Frontal cortex (tissue), 4 donors: ENCODE data around the gene TBC1D22A. TPM values are rescaled to one million over a fixed set of nuclear protein-coding genes. Genes with fewer than 3 reads are reported as not detected.

ENCODE experiments used
- DNase-seq, 2 donors: peaks; one replicate each; pipeline ENCODE4 v3.0.0; 2012; ENCODE audit warnings: low spot score in 2 of 2
- FAIRE-seq: peaks from 2 replicates; lab custom pipeline; 2012; peaks lifted over from hg19 to GRCh38; lab: Jason Lieb, UNC
- total RNA-seq: library from RNA; depleted of rRNA; stranded (reverse); fragments of >200 nt; gene quantifications from one replicate; pipeline ENCODE4 v1.2.3, GENCODE V29; 2014
- donor health status: control.
- donor health status: control.
- donor health status: control.

TBC1D22A gene
- total RNA-seq, 1 donor from 2014 or later, result 5.3 TPM

GRCh38 chr22:47066616-47066905 lies 304.1 kb downstream of the TBC1D22A start:
- FAIRE-seq, result no peak

DNA sequence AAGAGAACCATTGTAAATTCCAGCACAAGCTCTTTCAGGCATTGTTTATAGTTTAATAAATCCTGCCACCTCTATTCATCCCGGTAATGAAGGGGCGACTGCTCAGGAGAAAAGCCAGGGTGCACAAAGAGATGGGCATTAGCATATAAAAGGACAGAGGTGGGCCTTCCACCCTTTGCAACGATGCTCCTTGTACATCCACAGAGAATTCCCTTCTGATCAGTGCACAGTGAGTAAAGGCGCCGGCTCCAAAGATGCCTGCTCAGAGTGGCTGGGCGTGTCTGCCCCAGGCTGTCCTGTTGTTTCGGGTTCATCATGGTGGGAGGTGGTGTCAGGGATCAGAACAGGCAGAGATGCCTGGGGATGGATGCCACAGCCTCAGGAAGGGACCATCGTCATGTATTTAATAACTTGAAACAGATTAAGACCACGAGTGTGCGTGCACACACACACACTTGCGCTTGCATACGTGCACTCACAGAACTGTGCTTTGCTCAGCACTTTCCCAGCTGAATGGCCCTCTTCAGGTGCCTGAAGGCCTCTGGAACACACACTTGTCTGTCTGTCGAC lies 305.0 kb downstream of the TBC1D22A start:
- no peak for DNase-seq
- FAIRE-seq, result no peak

More at GRCh38 chr22:47066616-47066905, 304.1 kb downstream of the TBC1D22A start:
- DNase-seq, result no peak

DNA sequence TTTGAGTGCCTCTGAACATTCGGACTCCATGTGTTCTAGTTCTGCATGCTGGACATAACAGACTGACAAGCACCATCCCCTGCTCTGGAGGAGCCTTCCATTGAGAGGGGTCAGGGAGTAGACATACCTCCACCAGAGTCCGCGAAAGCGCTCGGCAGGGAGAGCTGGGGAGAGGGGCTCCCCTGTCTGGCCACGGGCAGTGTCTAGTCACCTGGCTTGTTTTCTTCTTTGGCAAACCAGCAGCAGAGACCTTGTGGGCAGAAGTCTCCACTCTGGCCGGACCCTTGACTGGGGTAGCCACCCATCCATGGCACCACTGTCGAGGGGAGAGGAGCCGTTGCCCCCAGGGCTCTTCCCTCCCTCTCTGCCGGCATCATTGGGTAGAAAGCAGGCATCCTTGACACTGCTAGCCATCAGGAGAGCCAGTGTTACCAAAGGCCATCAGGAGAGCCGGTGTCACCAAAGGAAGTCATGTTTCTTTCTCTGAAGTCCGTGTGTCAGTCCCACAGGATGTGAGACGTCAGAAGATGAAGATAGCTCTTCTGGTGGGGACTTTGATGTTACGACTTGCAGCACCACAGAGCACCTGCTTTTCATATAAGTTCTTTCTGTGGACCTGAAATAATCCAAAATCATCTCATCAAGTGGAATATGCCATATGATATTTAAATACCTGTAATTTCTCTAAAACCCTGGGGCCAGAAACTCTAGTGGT lies 305.6 kb downstream of the TBC1D22A start:
- no peak for FAIRE-seq

GRCh38 chr22:47068626-47068996 lies 306.2 kb downstream of the TBC1D22A start:
- FAIRE-seq (no peak), DNase-seq (no peak)

More for the DNA sequence above, 305.6 kb downstream of the TBC1D22A start:
- no peak for DNase-seq

GRCh38 chr22:47069270-47069669 lies 306.8 kb downstream of the TBC1D22A start:
- DNase-seq (no peak), FAIRE-seq (no peak)

GRCh38 chr22:47071078-47071806 lies 308.8 kb downstream of the TBC1D22A start:
- no peak for DNase-seq

GRCh38 chr22:47071807-47072641 lies 309.6 kb downstream of the TBC1D22A start:
- no peak for FAIRE-seq

More at GRCh38 chr22:47071078-47071806, 308.8 kb downstream of the TBC1D22A start:
- no peak for FAIRE-seq

DNA sequence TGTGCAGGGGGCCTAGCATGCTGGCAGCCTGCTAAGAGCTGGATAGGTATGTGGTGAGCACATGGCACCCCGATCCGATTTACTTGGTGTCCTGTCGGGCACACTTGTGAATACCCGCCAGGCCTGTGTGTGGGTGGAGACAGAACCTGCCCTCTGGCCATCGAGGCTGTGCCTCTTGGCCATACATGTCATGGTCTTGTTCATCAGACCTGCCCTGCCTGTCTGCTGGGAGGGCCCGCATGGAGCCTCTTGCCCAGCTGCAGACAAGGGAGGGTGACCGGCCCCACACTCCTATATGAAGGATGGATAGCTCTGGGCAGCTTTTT lies 310.2 kb downstream of the TBC1D22A start:
- no peak for DNase-seq
- FAIRE-seq, result no peak

More at GRCh38 chr22:47071807-47072641, 309.6 kb downstream of the TBC1D22A start:
- DNase-seq, result no peak

DNA sequence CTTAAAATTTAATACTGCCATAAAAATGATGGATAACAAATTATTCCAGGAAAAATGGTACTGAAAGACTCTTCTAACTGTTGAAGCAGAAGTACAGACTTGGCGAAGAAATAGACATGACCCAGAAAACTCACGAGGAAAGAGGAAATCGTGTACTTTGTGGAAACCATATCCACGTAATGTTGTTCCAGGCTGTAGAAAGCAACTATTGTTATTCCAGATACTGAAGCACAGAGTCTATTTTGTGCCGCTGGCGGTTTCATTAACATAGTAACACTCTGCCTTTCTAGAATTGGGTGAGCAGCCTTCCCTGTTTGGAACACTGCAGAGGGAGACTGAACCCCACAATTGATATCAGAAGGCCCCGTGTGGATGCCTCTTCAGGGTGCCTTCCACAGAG lies 310.6 kb downstream of the TBC1D22A start:
- FAIRE-seq, result no peak
- no peak for DNase-seq

DNA sequence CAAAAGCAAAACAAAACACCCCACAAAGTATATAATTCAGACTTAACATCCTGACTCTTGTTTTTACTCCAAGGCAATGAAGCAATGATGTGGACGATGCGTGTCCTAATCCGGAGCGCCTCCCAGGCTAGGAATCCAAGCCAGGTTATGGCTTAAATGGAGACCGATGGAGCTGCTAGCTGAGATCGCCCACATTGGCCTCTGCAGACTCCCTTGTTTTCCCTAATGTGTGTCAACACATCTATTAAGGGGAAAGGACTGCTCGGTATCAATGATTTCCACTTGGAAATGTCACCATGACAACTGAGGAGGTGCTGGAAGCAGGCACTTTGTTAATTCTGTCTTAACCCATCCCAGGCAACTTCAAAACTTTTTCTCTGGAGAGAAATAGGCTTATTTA lies 311.7 kb downstream of the TBC1D22A start:
- FAIRE-seq (no peak), DNase-seq (no peak)

GRCh38 chr22:47075568-47075967 lies 313.1 kb downstream of the TBC1D22A start:
- peak; percentile 39 for FAIRE-seq

GRCh38 chr22:47076758-47077157 lies 314.3 kb downstream of the TBC1D22A start:
- FAIRE-seq, result no peak
- DNase-seq, result no peak

More at GRCh38 chr22:47075568-47075967, 313.1 kb downstream of the TBC1D22A start:
- DNase-seq, result no peak

GRCh38 chr22:47080100-47080499 lies 317.6 kb downstream of the TBC1D22A start:
- FAIRE-seq (no peak), DNase-seq (no peak)

DNA sequence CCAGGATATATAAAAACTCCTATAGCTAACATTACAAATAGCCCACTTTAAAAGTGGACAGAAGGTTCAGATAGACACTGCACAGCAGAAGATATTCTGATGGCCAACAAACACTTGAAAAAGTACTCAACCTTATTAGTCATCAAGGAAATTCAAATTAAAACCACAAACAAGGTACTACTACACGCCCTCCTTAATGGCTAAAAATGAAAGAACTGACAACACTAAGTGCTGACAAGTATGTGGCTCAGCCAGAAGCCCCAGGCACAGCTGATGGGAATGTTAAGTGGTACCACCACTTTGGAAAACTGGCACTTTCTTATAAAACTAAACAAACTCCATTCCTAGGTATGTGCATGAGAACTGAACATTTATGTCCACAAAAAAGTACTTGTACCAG lies 320.1 kb downstream of the TBC1D22A start:
- no peak for FAIRE-seq
- DNase-seq, result no peak

DNA sequence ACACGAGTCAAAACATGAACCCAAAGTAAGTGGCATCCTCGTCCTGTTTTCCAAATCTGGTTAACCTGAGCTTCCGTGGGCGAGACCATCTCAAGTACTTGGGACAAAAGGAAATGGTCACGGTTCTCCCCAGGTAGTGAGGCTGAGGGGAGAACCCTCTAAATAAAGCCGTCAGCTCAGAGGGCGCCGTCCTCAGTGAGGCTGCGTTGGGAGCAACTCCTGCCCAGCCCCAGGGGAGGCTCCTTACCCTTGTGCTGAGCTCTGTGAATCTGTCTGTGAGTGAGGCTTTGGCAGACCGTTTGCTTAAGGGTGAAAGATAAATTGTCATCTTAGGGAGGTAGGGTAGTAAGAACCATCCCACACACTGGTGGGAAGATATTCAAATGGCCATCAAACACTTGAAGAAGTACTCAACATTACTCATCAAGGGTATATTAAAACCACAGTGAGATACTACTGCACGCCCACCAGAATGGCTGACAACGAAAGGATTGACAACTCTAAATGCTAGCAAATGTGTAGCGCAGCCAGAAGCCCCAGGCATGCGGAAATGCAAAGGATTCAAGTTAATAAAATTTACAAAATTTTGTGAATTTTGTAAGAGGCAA lies 321.0 kb downstream of the TBC1D22A start:
- FAIRE-seq (no peak), DNase-seq (no peak)

- DNase-seq (no peak), FAIRE-seq (no peak)
Measured at GRCh38 chr22:47084226-47084625, 321.8 kb downstream of the TBC1D22A start.

GRCh38 chr22:47086596-47087248 lies 324.3 kb downstream of the TBC1D22A start:
- FAIRE-seq (no peak), DNase-seq (no peak)

DNA sequence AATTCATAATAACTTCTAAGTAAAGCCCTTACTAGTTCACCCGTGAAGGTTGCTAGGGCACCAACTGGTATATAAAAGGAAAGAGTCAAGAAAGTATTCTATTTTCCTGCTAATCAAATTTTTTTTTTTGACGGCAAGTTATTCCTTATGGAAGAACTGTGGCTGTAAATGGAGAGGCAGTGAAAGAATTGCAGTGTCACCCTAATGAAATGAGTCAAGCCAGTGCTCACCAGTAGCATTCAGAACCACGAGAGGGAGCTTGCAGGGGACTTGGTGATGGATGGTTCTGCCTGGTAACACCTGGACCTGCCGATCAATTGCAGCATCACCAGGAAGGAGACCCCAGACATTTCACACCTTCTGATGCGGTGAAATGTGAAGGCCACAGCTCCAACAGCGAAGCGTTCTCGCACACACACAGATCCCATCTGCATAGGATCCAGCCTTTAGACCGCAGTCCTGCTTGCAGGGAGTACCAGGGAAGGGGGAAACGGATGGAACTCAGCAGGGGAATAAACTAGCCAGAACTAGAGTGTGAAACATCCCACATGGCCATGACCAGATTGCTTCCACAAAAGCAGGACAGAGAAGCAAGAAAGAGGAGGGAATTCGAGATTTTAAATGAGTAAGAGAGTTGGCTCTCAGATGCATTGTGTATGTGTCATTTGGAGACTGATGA lies 326.2 kb downstream of the TBC1D22A start:
- no peak for FAIRE-seq
- DNase-seq, result no peak

- DNase-seq (no peak), FAIRE-seq (no peak)
Measured at GRCh38 chr22:47089374-47089773, 326.9 kb downstream of the TBC1D22A start.
